Thyroid gland (tissue), 4 donors: ENCODE data around the gene CDKL5. TPM values are rescaled to one million over a fixed set of nuclear protein-coding genes. Genes with fewer than 3 reads are reported as not detected.

ENCODE experiments used
- DNase-seq, 2 donors: peaks; one replicate each; pipeline ENCODE4 v3.0.0-alpha.2; 2019
- H3K27ac ChIP-seq, 3 donors: fragments of 200-600 bp; sonication (generic); 1 replicate in 2 of 3; 2 replicates in 1 of 3; pipeline ENCODE4 v1.5.1; 2016 to 2019; ENCODE audit warnings: mild to moderate bottlenecking in 1 of 3, moderate library complexity in 1 of 3
- H3K27me3 ChIP-seq: fragments of 200-600 bp; sonication (generic); one replicate; pipeline ENCODE4 v1.5.1; 2019
- H3K36me3 ChIP-seq, 2 donors: fragments of 200-600 bp; sonication (generic); one replicate each; pipeline ENCODE4 v1.5.1; 2016 to 2019
- H3K4me1 ChIP-seq, 2 donors: fragments of 200-600 bp; sonication (generic); one replicate each; pipeline ENCODE4 v1.5.1; 2017 to 2019
- H3K4me3 ChIP-seq, 3 donors: fragments of 200-600 bp; sonication (generic); replicated peaks in 1 of 3; 1 replicate in 2 of 3; 2 replicates in 1 of 3; pipeline ENCODE4 v1.5.1; 2016; ENCODE audit warnings: mild to moderate bottlenecking in 1 of 3
- H3K9me3 ChIP-seq: fragments of 200-600 bp; sonication (generic); one replicate; pipeline ENCODE4 v1.5.1; 2017
- CTCF ChIP-seq, 6 experiments: fragments of 200-600 bp in 3 of 6; fragments of 450-650 bp in 3 of 6; sonication (generic) in 3 of 6; IDR thresholded peaks; one replicate each; pipeline ENCODE4 v1.5.1; 2016 to 2019; ENCODE audit warnings: antibody characterized with exemption in 6 of 6, mild to moderate bottlenecking in 2 of 6, inconsistent platforms in 1 of 6, moderate library complexity in 1 of 6
- POLR2A ChIP-seq, 2 donors: fragments of 450-650 bp; IDR thresholded peaks; one replicate each; pipeline ENCODE4 v1.6.1; 2017; ENCODE audit warnings: antibody characterized with exemption in 2 of 2, mild to moderate bottlenecking in 2 of 2, moderate library complexity in 1 of 2
- WGBS, 2 donors: methylation state at CpG; one replicate each; pipeline ENCODE4 v1.1.5; 2017; 5-methylcytosine and 5-hydroxymethylcytosine counted together
- intact Hi-C: fragments of 100-400 bp; cut with DNase I; formaldehyde crosslinking; loops from one replicate; pipeline ENCODE4 v1.15.1; 2023
- total RNA-seq, 4 donors: library from RNA; depleted of rRNA; stranded (reverse); fragments of >200 nt; gene quantifications; one replicate each; pipeline ENCODE4 v1.2.3, GENCODE V29; 2016

The CDKL5 gene
- total RNA-seq, 4 donors from 2014 or later: 8.4 to 14.8 (median 10.0) TPM

DNA sequence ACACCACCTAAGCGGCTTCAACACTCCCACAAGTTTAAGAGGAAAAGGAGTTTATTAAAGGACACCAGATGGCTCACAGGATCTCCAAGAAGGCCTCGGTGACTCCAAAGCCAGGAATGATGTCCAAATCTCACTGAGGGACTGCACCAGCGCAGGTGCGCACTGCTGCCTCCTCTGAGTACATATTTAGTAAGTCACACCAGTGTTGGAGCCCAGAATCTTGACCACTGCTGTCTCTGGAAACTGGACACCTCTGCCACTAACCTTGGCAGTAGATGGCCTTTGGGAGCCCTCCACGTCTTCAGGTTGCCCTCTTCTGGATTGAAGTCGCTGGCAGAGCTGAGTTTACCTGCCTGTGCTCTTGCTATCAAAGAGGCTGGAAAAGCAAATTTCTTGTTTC lies 256.6 kb downstream of the CDKL5 start:
- intact Hi-C loops: no loop called here
- 93 to 95% methylated on average over 5 to 6 of the region's 6 CpGs for WGBS, 2 donors

DNA sequence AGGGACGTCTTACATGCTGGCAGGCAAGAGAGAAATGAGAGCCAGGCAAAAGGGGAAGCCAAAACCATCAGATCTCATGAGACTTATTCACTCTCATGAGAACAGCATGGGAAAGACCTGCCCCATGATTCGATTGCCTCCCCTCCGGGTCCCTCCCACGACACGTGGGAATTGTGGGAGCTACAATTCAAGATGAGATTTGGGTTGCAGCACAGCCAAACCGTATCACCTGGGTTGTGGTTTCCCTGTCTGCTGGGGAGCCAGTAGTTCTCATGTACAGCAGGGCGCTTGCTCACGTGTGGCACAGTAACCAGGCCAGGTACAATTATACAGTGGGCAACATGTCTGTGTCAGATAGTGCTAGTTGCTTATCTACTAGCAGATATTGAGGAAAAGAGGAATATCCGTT lies 257.6 kb downstream of the CDKL5 start:
- H3K27me3 ChIP-seq: no peaks in the 10 kb centered on the region
- TF ChIP-seq CTCF (IDR thresholded peaks at IDR 0.05) (no peak), POLR2A (IDR thresholded peaks at IDR 0.05) (no peak)
- no peaks in the 10 kb centered on the region for H3K9me3 ChIP-seq
- H3K4me1 ChIP-seq: no peaks in the 10 kb centered on the region
- H3K4me3 ChIP-seq: no peak overlapping the region
- WGBS, 2 donors: 81 to 90% methylated on average over 6 to 7 of the region's 9 CpGs
- H3K36me3 ChIP-seq: no peaks in the 10 kb centered on the region
- H3K27ac ChIP-seq: no peak overlapping the region
- no peak for DNase-seq
- intact Hi-C loops: no loop called here

More for the DNA sequence above, 256.6 kb downstream of the CDKL5 start:
- DNase-seq: no peak
- no peaks in the 10 kb centered on the region for H3K9me3 ChIP-seq
- no peaks in the 10 kb centered on the region for H3K36me3 ChIP-seq
- H3K4me3 ChIP-seq: no peak overlapping the region
- H3K27me3 ChIP-seq: no peaks in the 10 kb centered on the region
- TF ChIP-seq POLR2A (IDR thresholded peaks at IDR 0.05) (no peak), CTCF (IDR thresholded peaks at IDR 0.05) (no peak)
- H3K27ac ChIP-seq: no peak overlapping the region
- no peaks in the 10 kb centered on the region for H3K4me1 ChIP-seq

DNA sequence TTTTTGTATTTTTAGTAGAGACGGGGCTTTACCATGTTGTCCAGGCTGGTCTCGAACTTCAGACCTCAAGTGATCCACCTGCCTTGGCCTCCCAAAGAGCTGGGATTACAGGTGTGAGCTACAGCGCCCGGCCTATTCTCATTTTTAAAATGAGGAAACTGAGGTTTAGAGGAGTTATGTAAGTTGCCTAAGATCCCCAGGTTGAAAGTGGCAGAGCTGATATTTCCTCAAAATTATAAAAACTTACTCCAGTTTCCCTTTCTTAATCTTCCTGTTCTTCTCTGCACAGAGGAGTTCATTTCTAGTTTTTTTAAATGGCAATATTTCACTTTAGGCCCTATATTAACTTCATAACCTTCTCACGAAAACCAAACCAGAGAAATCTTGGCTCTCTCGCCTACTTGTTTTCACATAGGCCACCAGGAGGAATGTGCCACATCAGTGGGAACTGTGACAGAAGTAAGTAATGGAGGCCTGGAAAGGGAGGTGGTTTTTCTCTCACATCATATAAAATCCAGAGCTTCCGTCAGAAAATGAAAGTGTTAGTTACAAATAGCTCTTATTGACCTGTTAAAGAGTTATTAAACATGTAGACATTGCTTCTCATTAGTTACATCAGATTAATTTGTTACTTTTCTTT lies 262.6 kb downstream of the CDKL5 start:
- 91 to 92% methylated on average over 7 of the region's 7 CpGs for whole genome bisulfite sequencing, 2 donors
- no peaks in the 10 kb centered on the region for H3K36me3 ChIP-seq
- no peaks in the 10 kb centered on the region for H3K4me1 ChIP-seq
- no peaks in the 10 kb centered on the region for H3K27me3 ChIP-seq
- intact Hi-C loops: no loop called here
- H3K4me3 ChIP-seq: no peak overlapping the region
- H3K9me3 ChIP-seq: no peaks in the 10 kb centered on the region
- DNase-seq: no peak
- no peak for TF ChIP-seq CTCF (IDR thresholded peaks at IDR 0.05)
- no peak for TF ChIP-seq POLR2A (IDR thresholded peaks at IDR 0.05)
- no peak overlapping the region for H3K27ac ChIP-seq

DNA sequence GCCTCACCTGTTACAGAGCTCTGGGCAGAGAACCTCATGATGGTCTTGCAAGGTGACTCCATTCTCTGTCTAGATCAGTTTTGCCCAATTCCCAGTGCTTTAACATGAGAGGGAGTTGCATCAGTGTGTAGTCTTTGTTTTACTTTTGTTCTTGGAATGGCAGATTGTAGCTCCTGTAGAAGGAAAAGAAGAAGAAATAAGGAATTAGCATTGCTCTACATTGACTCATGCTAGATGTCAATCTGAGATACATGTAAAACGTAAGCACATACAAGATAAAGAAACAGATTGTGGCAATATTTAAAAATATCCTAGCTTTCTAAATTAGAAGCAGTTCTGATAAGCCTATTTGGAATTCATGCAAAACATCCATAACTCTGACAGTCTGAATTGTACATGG lies 266.0 kb downstream of the CDKL5 start:
- 73 to 82% methylated on average over 1 of the region's 1 CpG for WGBS, 2 donors
- Histone ChIP-seq H3K4me3 (no peak overlapping the region), H3K27me3 (no peaks in the 10 kb centered on the region), H3K9me3 (no peaks in the 10 kb centered on the region), H3K4me1 (no peaks in the 10 kb centered on the region), H3K27ac (no peak overlapping the region), H3K36me3 (no peaks in the 10 kb centered on the region)
- intact Hi-C loops: no loop called here
- DNase-seq: no peak
- TF ChIP-seq POLR2A (IDR thresholded peaks at IDR 0.05) (no peak), CTCF (IDR thresholded peaks at IDR 0.05) (no peak)

- TF ChIP-seq POLR2A (IDR thresholded peaks at IDR 0.05) (no peak), CTCF (IDR thresholded peaks at IDR 0.05) (no peak)
- Histone ChIP-seq H3K27ac (no peak overlapping the region), H3K36me3 (no peaks in the 10 kb centered on the region), H3K4me3 (no peak overlapping the region), H3K27me3 (no peaks in the 10 kb centered on the region), H3K4me1 (no peaks in the 10 kb centered on the region), H3K9me3 (no peaks in the 10 kb centered on the region)
- 80 to 89% methylated on average over 4 of the region's 4 CpGs for WGBS, 2 donors
- intact Hi-C loops: no loop called here
- no peak for DNase-seq
Measured at GRCh38 chrX:18692541-18692940, 267.1 kb downstream of the CDKL5 start.
